Measurements from ENCODE around the gene RAB3GAP1.

RAB3GAP1 gene

GRCh38 chr2:135052042-135052876 is at the start of gene RAB3GAP1 (continued):
- TF ChIP-seq ZNF2 (tag by site-specific recombination; IDR thresholded peaks at IDR 0.05) (peak; percentile 29; the same call in 1 of the 2 replicates), ZNF19 (tag by site-specific recombination; IDR thresholded peaks at IDR 0.05; ENCODE audit: low read depth) (no peak), ZNF16 (tag by site-specific recombination; IDR thresholded peaks at IDR 0.05; ENCODE audit: low read depth) (no peak), ZXDB (tag by site-specific recombination; IDR thresholded peaks at IDR 0.05) (peak; percentile 62; the same call in 1 of the 2 replicates), ZNF280C (tag by site-specific recombination; IDR thresholded peaks at IDR 0.05) (no peak), GLIS2 (tag by site-specific recombination; IDR thresholded peaks at IDR 0.05) (no peak), YY2 (tag by site-specific recombination; IDR thresholded peaks at IDR 0.05) (0 out of 2 replicates have a peak, but pooled peaks have one; percentile 49), ZBTB8A (tag by site-specific recombination; IDR thresholded peaks at IDR 0.05) (0 out of 2 replicates have a peak, but pooled peaks have one; percentile 17), SCRT2 (tag by site-specific recombination; IDR thresholded peaks at IDR 0.05) (no peak), ZNF776 (tag by site-specific recombination; IDR thresholded peaks at IDR 0.05; ENCODE audit: borderline replicate concordance) (no peak), PBX3 (CRISPR knock-in tag; IDR thresholded peaks at IDR 0.05) (no peak), ZNF121 (tag by site-specific recombination; IDR thresholded peaks at IDR 0.05) (no peak), ZNF335 (tag by site-specific recombination; conservative IDR thresholded peaks at IDR 0.05) (peak; percentile 84), ZNF350 (tag by site-specific recombination; IDR thresholded peaks at IDR 0.05) (no peak), KLF8 (tag by site-specific recombination; IDR thresholded peaks at IDR 0.05) (peak; percentile 61; the same call in 1 of the 2 replicates), SCRT1 (tag by site-specific recombination; IDR thresholded peaks at IDR 0.05; ENCODE audit: borderline replicate concordance) (no peak), ZNF133 (tag by site-specific recombination; IDR thresholded peaks at IDR 0.05) (no peak), EGR2 (tag by site-specific recombination; IDR thresholded peaks at IDR 0.05; ENCODE audit: low read depth) (peak; percentile 27; the same call in 1 of the 2 replicates), PRDM1 (tag by site-specific recombination; IDR thresholded peaks at IDR 0.05) (no peak), ZNF416 (tag by site-specific recombination; IDR thresholded peaks at IDR 0.05) (no peak), ZNF18 (tag by site-specific recombination; IDR thresholded peaks at IDR 0.05) (no peak), ELK4 (IDR thresholded peaks at IDR 0.05; ENCODE audit: borderline replicate concordance, low read depth, low read length) (no peak), SP3 (tag by site-specific recombination; IDR thresholded peaks at IDR 0.05) (peak; percentile 58), HOXD13 (CRISPR knock-in tag; IDR thresholded peaks at IDR 0.05; ENCODE audit: borderline replicate concordance) (no peak), PATZ1 (tag by site-specific recombination; IDR thresholded peaks at IDR 0.05) (peak; percentile 85), ZNF140 (tag by site-specific recombination; IDR thresholded peaks at IDR 0.05) (no peak), ZNF529 (tag by site-specific recombination; IDR thresholded peaks at IDR 0.05; ENCODE audit: insufficient replicate concordance) (no peak), ZBTB10 (tag by site-specific recombination; IDR thresholded peaks at IDR 0.05) (0 out of 2 replicates have a peak, but pooled peaks have one; percentile 34), TRIM28 (IDR thresholded peaks at IDR 0.05; ENCODE audit: borderline replicate concordance, low read length) (no peak)

All from HEK293 (cell line).